VCaP (cell line): ENCODE results near the gene GOPC.
A peak's percentile ranks its signal among the peaks of the same experiment; 100 is the strongest.
"Not testable (repeated sequence)": the region's sequence is repeated elsewhere in the genome, so short reads cannot be mapped to it uniquely, and the experiment has no call there.

Experiments used
- H3K27ac ChIP-seq: fragments of 450-650 bp; 2 replicates; pipeline ENCODE4 v1.5.1; 2017
- TF ChIP-seq, protein P1 (sequence below): fragments of 450-650 bp; conservative IDR thresholded peaks from 2 replicates; pipeline ENCODE4 v1.5.1; 2017; ENCODE audit warnings: mild to moderate bottlenecking, moderate library complexity

Gene GOPC

DNA sequence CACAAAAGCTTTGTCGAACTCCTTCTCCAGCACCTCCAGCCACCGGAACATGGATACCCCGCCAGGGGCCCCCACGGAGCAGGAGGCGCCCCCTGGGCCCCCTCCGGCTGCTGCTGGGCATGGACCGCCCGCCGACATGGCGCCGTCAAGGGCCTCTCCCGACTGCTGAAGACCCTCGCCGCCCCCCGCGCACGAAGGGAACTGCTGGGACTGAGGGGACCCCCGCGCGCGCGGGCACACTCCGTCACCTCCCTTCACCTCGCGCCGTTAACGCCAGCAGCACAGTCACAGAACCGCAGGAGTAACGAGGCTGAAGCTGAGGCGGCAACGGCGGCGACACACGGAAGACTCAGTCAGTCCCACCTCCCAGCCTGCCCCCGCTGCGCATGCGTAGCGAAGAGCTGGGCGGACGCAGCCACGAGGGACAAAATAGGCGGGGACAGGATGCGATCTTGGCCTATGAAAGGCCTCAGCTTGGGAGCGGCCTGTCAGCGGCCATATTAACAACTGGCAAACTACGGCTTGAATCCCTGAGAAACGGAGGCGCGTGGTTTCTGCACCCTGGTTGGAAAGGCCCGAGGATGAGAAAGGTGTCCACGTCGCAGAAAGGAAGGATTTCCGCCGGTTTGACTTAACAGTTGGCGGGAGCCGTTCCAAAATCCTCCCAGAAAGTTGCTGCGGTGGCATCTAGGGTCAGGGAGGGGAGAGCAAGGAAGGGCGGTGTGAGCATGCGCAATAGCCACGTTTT lies at the start of gene GOPC:
Gene GOPC (minus strand): TSS at position 361 of the 748 bp plus-strand sequence. CDS start 223 bp downstream, at position 138.
- H3K27ac ChIP-seq = peak within 1 kb of the TSS; percentile 92
- TF ChIP-seq, protein P1, sequence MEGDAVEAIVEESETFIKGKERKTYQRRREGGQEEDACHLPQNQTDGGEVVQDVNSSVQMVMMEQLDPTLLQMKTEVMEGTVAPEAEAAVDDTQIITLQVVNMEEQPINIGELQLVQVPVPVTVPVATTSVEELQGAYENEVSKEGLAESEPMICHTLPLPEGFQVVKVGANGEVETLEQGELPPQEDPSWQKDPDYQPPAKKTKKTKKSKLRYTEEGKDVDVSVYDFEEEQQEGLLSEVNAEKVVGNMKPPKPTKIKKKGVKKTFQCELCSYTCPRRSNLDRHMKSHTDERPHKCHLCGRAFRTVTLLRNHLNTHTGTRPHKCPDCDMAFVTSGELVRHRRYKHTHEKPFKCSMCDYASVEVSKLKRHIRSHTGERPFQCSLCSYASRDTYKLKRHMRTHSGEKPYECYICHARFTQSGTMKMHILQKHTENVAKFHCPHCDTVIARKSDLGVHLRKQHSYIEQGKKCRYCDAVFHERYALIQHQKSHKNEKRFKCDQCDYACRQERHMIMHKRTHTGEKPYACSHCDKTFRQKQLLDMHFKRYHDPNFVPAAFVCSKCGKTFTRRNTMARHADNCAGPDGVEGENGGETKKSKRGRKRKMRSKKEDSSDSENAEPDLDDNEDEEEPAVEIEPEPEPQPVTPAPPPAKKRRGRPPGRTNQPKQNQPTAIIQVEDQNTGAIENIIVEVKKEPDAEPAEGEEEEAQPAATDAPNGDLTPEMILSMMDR = no peak

DNA sequence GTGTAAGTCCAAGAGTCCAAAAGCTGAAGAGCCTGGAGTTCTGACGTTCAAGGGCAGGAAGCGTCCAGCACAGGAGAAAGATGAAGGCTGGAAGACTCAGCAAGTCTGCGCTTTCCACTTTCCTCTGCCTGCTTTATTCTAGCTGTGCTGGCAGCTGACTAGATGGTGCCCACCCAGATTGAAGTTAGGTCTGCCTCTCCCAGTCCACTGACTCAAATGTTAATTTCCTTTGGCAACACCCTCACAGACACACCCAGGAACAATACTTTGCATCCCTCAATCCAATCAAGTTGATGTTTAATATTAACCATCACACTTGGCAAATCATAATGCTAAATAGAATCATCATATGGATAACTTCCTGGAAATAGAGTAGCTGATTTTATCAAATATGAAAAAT lies 49.7 kb upstream of the GOPC start:
- H3K27ac ChIP-seq = not testable (repeated sequence)

DNA sequence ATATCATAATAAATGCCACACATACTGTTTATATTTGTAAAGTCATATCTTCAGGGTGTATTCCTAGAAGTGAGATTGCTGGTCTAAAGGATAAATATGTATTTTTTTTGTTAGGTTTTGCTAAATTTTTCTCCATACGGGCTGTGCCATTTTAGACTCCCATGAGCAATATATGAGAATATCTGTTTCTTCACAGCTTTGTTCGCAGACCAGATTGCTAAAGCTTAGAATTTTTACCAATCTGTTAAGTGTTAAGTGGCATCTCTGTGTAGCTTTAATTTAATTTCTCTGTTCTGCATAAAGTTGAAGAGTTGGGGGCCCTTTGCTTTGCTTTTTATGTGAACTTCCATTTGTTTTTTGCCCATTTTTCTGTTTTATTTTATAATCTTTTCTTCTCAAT lies 40.7 kb upstream of the GOPC start:
- H3K27ac ChIP-seq = no peak overlapping the region
- TF ChIP-seq, protein P1 = no peak

DNA sequence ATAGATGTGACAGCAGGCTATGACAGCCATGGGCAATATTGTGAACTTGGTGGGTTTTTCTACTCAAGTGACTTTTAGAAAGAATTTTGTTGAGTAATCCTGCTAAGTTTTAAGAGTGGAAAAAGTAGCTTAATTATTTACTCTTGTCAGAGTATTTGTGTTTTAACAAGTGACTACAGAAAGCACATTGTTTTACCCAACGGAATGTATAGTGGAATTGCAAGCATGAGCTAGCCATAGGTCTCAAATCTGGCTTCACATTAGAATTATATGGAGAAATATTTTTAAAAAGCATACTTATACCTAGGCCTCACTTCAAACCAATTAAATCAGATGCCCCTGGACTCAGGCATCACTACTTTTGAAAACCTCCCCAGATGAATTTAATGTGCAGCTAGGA lies 35.5 kb upstream of the GOPC start:
- TF ChIP-seq, protein P1 = no peak
- H3K27ac ChIP-seq = no peak overlapping the region

DNA sequence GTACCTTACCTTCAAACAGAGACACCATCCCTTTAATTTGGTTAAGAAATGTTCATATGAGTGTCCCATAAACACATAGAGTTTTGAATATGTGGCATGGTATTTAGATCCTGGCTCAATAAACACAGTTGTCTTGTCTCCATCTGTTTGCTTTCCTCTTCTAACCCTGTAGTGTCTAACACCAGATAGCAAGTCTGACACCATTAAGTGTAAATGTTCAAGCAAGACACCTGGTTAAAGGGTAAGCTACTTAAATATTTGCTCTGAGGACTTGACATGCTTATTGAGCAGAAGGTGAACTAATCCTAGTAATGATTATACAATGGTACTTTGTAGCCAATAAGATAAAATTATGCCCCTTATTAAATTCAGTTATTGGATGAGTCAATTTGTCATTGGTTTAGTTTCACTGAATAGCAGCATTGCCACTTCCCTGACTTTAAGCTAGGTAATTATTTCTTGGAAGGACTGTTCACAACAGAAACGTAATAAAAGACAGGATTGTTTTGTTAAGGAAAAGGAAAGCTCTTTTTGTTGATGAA lies 26.9 kb upstream of the GOPC start:
- no peak overlapping the region for H3K27ac ChIP-seq
- TF ChIP-seq, protein P1 = no peak

DNA sequence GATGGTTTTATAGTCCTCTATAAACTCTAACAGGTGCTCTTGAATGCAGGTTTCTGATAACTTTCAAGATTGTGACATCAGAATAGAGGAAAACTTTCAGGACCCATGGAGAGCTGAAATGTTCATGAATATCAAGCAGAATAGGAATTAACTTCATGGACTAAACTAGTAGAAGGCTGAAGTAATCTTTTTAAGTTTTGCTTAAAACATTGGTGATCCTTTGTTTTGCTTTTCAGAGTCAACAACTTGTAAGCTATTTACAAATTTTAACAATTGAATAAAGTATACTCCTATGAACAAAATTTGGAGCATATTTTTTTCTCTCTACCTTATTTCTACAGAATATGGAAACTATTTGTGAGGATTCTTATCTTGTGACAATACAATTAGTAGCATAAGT lies 25.2 kb upstream of the GOPC start:
- TF ChIP-seq, protein P1 = no peak
- H3K27ac ChIP-seq = no peak overlapping the region

DNA sequence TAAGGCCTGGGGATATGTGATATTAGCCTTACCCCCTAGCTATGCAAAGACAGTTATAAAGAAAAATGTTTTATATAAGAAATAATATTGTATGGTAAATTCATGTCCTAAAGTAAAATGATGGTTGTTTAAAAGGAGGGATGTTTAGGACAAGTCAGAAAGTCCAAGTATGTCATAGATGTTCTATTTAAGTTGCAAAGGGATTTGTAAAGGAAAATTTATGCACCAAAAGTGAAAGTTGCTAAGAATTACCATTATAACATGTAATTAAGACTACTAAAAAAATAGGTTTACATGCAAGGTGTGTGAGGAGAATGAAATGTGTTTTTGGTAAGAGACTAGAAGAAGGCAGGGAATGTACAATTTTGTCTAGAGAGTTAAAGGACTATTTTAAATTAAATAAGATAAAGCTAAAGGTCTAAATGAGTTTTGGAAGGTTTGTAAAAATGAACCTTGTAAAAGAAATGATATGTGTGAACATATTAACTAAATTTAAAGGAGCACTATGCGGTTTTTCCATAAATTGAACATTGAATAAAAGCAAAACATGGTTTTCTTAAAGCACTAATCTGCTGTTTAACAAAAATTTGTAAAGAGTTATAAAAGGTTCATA lies 22.7 kb upstream of the GOPC start:
- no peak overlapping the region for H3K27ac ChIP-seq
- TF ChIP-seq, protein P1 = no peak

DNA sequence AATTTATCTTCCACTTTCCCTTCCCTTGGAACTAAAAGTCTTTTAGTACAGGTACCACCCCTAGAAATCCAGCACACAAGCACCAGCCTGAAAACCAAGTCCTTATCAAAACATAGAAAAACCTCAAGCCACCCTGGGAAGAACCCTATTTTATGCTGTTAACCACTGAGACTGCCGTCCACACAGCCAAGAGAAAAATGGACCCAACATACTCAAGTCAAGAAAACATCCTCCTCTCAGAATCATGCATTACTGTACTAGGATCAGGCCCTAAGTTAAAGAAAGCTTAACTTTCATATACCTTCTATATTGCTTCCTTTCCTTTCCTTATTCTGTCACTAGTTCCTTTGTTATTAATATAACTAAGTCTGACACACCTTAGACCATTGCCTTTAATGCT lies 16.9 kb upstream of the GOPC start:
- TF ChIP-seq, protein P1 = no peak
- H3K27ac ChIP-seq = no peak overlapping the region
